ENCODE measurements around the gene FAM120AOS.

Gene FAM120AOS

DNA sequence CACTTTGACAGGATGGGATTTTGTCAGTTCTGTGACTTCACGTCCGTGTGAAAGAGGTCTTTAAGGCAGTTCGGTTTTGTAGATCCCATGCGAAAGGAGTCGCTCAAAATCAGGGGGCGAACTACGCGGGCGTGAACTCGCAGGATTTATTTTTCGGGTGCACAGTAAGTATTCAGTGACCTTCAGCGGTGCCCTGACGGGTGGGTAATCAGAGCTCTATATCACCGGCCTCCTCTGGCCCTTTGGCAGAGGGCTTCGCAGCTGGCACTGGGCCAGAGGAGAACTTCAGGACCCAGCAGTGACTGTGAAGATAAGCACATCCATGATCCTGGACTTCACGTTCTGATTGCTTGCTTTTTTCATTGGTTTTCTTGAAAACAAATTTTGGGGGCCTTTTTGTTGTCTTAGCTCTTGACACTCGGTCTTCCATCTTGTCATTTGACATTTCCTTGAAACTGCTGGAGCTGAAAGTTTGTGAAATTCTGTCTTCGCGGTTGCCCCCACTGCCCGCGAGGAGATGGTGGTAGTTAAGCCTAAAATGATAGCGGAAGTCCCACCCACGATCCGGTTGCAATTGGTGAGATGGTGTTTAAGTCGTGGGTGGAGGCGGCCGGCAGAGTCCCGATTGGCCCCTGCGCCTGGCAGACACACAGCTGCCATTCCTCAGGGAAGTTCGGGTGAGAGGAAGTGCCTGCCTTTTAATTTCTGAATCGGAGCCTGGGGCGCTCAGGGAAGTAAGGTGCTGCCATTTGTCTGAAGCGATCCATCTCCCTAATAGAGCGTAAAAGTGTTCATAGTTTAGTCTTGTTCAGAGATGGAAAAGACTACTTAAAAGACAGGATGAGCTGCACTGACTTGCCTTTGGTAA is at the start of gene FAM120AOS:
FAM120AOS (minus strand) TSS at position 535 of the 868 bp plus-strand sequence. CDS start 872 bp downstream, outside the sequence.
- peak; percentile 70 to 81 (median 72) for DNase-seq

GRCh38 chr9:93501406-93501805 is 48.0 kb upstream of the FAM120AOS start:
- DNase-seq, result peak in 3 of 6 experiments; percentile 6 to 39 (median 14)

GRCh38 chr9:93500571-93501298 is 47.4 kb upstream of the FAM120AOS start:
- DNase-seq, result no peak

DNA sequence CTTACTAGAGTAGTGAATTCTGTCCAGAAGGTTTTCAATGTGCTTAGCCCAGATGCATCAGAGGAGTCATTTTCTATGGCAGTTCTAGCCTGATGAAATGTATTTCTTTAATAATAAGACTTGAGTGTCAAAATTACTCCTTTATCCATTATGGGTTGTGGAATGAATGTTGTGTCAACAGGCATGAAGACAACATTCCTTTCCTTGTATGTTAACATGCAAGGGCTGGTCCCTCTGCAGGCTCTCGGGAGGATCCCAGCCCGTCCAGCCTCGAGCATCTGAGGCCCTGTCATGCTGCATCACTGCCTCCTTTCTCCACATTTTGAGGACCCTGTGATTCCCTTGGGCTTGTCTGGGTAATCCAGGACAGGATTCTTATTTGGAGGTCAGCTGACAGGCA is 42.9 kb upstream of the FAM120AOS start:
- DNase-seq, result no peak

GRCh38 chr9:93493949-93494348 is 40.6 kb upstream of the FAM120AOS start:
- no peak for DNase-seq

- DNase-seq, result no peak
Measured at GRCh38 chr9:93492327-93492726, 38.9 kb upstream of the FAM120AOS start.

DNA sequence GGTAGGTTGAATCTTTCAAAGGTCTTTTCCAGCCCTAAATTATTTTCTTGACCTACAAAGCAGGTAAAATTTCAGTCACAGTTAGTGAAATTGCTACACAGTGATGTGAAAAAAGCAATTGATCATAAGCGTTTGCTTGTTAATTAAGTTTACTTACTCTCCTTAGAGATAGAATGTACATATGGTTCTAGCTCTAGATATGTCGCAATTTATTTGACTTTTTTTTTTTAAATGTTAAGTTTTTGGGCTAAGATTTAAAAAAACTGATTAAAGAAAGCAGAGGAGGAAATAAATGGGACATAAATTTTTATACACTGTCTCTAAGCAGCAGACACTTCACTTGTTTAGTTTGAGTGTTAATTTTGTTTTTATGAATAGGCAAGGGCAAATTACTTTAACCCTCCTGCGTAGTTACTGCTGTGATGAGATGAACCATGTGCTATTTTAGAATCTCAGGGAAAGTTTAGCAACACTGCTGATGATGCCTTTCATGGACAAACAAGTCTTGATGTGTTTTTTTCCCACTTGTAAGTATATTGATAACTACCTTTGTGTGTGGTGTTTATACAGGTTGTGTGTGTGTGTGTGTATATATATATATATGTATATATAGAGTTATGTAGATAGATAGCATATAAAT is 38.3 kb upstream of the FAM120AOS start:
- no peak for DNase-seq

DNA sequence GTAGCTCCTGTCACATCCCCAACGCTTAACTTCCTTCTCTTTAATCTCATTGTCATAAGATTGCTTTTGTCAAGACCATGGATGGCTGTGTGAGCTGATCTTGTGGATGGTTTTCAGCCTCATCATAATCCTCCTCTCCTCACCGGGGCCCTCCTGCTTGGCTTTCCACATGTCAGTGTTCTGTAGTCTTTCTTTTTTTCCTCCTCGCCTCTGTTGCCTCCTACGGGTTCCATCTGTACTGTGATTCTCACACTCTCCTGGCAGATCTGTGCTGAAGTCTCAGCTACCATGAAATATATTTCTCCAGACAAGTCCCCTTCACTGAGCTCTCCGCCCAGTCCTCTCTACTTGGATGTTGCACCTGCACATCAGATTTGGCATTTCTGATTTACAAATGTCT is 34.9 kb upstream of the FAM120AOS start:
- no peak for DNase-seq

DNA sequence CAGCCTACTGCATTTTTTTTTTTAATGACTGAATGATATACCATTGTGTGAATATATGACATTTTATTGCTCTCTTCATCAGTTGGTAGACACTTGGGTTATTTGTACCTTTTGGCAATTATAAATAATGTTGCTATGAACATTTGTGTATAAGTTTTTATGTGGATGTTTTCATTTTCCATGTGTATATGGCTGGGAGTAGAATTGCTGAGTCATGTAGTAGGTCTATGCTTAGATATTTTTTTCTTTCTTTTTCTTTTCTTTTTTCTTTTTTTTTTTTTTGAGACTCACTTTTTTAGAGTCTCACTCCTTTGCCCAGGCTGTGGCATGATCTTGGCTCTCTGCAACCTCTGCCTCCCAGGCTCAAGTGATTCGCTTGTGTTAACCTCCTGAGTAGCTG is 32.9 kb upstream of the FAM120AOS start:
- DNase-seq, result no peak

DNA sequence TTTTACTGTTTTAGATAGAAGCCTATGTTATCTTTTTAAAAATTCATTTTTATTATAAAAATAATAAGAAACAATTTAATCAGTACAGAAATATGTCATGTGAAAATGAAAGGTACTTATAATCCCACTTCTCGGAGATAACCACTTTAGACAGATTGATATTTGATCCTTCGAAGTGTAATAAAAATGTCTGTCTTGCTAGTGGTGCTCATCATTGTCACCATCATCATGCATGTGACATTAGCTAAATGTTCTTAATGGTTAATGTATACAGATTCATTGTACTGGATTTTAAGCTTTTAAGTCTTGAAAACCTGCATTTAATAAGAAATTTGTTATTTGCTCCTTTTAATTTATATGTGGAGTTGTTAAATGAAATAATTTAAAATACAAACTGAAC is 30.1 kb upstream of the FAM120AOS start:
- no peak for DNase-seq

DNA sequence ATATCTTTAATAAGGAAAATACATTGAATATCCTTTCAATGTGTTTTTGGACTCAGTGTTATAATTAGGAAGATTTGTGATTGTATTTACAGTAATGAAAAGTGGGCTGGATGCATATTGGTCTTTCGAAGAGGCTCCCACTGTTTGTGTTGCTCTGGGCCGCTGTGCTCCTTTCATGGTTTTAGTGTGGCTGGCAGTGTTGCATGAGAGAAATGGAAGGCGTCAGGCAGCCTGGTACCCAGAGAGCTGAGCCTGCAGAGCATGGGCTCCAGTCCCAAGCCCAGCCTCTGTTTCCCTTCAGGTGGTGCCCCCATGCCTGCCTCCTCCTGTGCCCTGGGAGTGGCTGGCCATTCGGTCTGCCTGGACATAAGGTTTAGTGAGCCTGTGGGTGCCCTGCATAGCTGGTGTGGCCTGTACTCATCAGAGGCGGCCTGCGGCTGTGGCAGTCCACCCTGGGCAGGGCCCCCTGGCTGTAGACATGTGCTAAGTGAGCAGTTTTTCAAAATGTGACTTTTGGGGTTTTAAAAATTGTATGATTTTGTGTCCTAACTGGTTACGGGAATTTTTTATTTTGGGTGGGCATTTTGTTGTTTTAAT is 27.4 kb upstream of the FAM120AOS start:
- DNase-seq, result no peak

DNA sequence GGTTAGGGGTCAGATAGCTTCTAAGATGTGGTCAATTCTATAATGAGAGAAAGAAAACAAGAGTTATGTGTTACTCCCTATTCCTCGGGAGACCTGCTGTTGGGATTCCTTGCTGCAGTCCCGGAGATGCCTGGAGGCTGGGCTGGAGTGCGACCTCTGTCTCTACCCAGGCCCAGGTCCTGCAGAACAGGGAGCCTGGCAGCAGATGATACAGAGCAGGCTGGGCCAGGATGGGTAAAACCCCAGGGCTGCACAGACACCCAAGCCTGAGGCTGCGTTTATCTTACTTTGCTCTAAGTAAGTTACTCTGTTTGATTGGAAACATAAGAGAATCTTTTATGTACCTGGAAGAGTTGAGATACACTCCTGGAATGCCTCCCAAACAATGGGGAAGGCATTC is 26.9 kb upstream of the FAM120AOS start:
- no peak for DNase-seq

DNA sequence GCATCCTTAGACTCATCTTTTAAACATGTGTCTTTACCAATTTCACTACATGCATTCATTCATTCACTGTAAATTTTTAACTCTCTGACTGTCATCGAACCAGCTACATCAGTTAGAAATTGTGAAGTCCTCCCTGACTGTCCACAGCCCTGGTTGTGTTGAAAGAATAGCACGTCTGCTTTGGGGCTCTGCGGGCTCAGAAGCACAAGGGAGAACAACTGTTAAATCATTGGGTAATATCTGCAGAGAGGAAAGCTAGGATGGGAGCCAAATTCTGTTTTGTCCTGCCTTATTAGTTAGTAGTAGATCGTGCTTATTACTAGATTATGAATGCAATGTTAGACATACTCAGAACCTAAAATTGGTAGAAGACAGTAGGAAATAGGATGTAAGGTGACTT is 26.3 kb upstream of the FAM120AOS start:
- DNase-seq, result no peak

- DNase-seq, result no peak
Measured at GRCh38 chr9:93477397-93477796, 24.0 kb upstream of the FAM120AOS start.

DNA sequence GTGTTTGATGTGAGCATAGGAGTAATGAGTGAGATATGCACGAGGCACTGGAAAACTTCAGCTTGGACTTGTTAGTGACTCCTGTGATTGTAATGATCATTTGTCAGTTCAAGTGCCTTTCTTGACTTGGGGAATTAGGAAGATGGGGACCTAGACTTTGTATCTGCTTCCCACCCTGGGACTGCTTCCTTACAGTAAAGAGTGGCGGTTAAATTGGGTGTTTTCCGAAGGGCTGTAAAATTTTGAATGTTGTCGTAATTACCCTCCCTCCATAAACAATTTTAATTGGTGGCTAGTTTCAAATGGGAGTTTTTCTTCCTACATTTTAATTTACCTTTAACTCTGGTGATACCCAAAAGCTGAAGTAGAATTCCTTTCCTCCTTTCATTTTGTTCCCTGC is 23.5 kb upstream of the FAM120AOS start:
- DNase-seq, result no peak

GRCh38 chr9:93475856-93476255 is 22.5 kb upstream of the FAM120AOS start:
- no peak for DNase-seq

- no peak for DNase-seq
Measured at GRCh38 chr9:93475108-93475507, 21.7 kb upstream of the FAM120AOS start.

GRCh38 chr9:93473411-93473810 is 20.0 kb upstream of the FAM120AOS start:
- no peak for DNase-seq

DNA sequence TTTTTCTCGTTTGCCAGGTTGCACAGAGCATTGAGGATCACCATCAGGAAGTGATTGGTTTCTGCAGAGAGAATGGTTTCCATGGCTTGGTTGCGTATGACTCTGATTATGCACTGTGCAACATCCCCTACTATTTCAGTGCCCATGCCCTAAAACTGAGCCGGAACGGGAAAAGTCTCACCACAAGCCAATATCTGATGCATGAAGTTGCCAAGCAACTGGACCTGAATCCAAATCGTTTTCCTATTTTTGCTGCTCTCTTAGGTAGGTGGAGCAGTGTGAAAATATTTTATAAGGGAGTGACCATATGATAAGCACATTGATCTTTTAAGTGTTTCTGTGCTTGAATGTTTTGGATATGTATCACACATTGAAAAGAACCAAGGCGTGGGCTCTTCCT is 17.7 kb upstream of the FAM120AOS start:
- DNase-seq, result no peak

GRCh38 chr9:93470391-93470790 is 17.0 kb upstream of the FAM120AOS start:
- DNase-seq, result no peak

DNA sequence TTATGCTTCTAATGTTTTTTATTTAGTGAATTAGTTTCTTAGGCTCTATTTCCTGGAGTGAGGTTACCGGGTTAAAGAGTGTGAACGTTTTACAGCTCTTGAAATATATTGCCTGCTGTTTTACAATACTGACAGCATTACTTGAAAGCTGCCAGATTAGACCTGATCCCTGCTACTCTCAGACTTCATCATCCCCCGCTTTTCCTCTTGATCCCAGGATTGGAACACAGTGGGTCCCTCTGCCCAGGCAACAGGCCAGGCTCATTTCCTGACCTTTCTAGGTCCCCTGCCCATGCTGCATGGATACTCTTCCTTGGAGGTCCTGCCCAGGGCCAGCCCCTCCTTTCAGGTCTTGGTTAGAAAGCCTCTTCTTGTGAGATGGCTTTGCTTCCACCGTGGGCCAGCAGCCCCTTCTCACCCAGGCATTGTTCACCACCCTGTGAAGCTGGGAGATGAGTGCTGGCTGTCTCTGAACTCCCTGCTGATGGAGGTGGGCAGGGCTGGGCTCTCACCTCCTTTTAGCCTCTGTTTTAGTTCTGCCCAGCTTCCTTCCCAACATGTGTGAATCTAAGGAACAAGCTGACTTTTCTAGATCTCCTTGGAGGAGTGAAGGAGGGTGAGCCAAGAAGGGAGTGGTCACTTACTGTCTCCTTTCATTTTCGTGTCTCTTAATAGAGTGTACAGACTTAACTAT is 15.5 kb upstream of the FAM120AOS start:
- DNase-seq, result no peak

DNA sequence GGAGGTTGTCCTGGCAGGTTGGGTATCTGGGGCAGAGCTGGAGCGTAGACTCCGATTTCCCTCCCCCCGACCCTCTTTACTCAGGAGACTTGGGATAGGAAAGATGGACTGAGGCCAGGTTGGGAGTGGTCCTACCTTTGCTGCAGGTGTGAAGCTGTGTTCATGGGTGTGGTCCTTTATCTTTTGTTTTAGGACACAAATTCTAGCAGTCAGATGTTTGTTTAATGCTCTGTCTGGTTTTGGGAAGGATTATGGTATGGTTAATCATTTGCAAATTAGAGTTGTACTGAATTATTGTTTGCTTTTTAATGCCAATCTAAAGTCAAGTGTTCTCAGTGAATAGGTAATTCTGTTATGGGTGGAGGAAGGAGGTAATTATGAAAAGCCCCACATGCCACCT is 14.1 kb upstream of the FAM120AOS start:
- no peak for DNase-seq

GRCh38 chr9:93467062-93467416 is 13.7 kb upstream of the FAM120AOS start:
- DNase-seq, result no peak

Data from stimulated activated naive CD4-positive, alpha-beta T cell (primary cell).